ENCODE results near the gene CLOCK. TPM values are rescaled to one million over a fixed set of nuclear protein-coding genes. Genes with fewer than 3 reads are reported as not detected.

The CLOCK gene
- polyA plus RNA-seq, 1 of the 3 experiments (the other 2 are of a cell fraction): 4.2 TPM

- H4K20me1 ChIP-seq (ENCODE audit: insufficient read depth): no peaks in the 10 kb centered on the region
- ChIA-PET CTCF (interaction anchor here (0.6 to 1.1 kb wide), 2 partner anchors 97 to 805 kb away, joined by 3 to 4 read pairs; partner anchors contain the start of gene SRD5A3), POLR2A (no interaction called here)
- H3K4me1 ChIP-seq (ENCODE audit: control insufficient read depth in 1 of 2, insufficient read depth in 2 of 2, low read depth in 1 of 2, low read length in 1 of 2): peaks cover 2 to 25% of the 10 kb centered on the region in 2 experiments; a peak in 3 of 4 replicates
- TF ChIP-seq EP300 (IDR thresholded peaks at IDR 0.05; ENCODE audit: borderline replicate concordance in 1 of 2, low read depth in 1 of 2, low read length in 1 of 2) (peak in 1 of 2 experiments; percentile 46; a peak in 2 of 4 replicates), TCF12 (IDR thresholded peaks at IDR 0.05) (peak; percentile 49), FOSL2 (IDR thresholded peaks at IDR 0.05; ENCODE audit: borderline replicate concordance, low read depth) (peak; percentile 8; the same call in 1 of the 2 replicates), NFIC (IDR thresholded peaks at IDR 0.05; ENCODE audit: borderline replicate concordance) (no peak), CHD2 (IDR thresholded peaks at IDR 0.05; ENCODE audit: low read length, partially characterized antibody) (no peak), NRF1 (IDR thresholded peaks at IDR 0.05; ENCODE audit: low read depth, low read length) (no peak), PBX3 (IDR thresholded peaks at IDR 0.05) (peak; percentile 74), ELF1 (IDR thresholded peaks at IDR 0.05) (no peak), EZH2phosphoT487 (IDR thresholded peaks at IDR 0.05; ENCODE audit: borderline replicate concordance, low read depth) (no peak), GABPA (IDR thresholded peaks at IDR 0.05; ENCODE audit: low read depth) (no peak), POLR2AphosphoS5 (IDR thresholded peaks at IDR 0.05; ENCODE audit: low read depth, low read length) (no peak), JUND (IDR thresholded peaks at IDR 0.05) (0 out of 2 replicates have a peak, but pooled peaks have one; percentile 24)
- no peak overlapping the region for H3K4me2 ChIP-seq
- H3K9me2 ChIP-seq: no peaks in the 10 kb centered on the region
- WGBS (ENCODE audit: low lambda C conversion rate): 22% methylated on average over 1 of the region's 1 CpG
- H3K27me3 ChIP-seq (ENCODE audit: insufficient read depth): no peaks in the 10 kb centered on the region
- H3F3A ChIP-seq (replicated peaks; ENCODE audit: insufficient read depth): peaks cover 43% of the 10 kb centered on the region
- H3K9ac ChIP-seq: no peak overlapping the region
- H3K79me2 ChIP-seq (ENCODE audit: insufficient read depth): peaks cover 13% of the 10 kb centered on the region; the same call in 1 of the 2 replicates
- peaks cover 41 to 57% of the 10 kb centered on the region in 2 experiments for H3K36me3 ChIP-seq (replicated peaks in 1 of 2; ENCODE audit: control insufficient read depth in 1 of 2, insufficient read depth in 2 of 2, low read length in 1 of 2)
- no peak for DNase-seq
- H3K9me3 ChIP-seq: no peaks in the 10 kb centered on the region
- H3K27ac ChIP-seq (ENCODE audit: low read depth in 2 of 2, low read length in 1 of 2): peak overlapping the region; percentile 29; a peak in 3 of 4 replicates
- no peak overlapping the region for H2AFZ ChIP-seq (ENCODE audit: low read depth)
- no peak overlapping the region for H3K4me3 ChIP-seq (ENCODE audit: low read depth in 2 of 2, low read length in 1 of 2)
Observed at GRCh38 chr4:55442541-55442940, 104.2 kb downstream of the CLOCK start.

- Histone ChIP-seq H3K9me2 (no peaks in the 10 kb centered on the region), H3K27ac (ENCODE audit: low read depth in 2 of 2, low read length in 1 of 2) (no peak overlapping the region), H3K79me2 (ENCODE audit: insufficient read depth) (peaks cover 10% of the 10 kb centered on the region; the same call in 1 of the 2 replicates), H2AFZ (ENCODE audit: low read depth) (no peak overlapping the region), H3K9ac (no peak overlapping the region), H3K9me3 (no peaks in the 10 kb centered on the region), H3K4me1 (ENCODE audit: control insufficient read depth in 1 of 2, insufficient read depth in 2 of 2, low read depth in 1 of 2, low read length in 1 of 2) (peaks cover 2 to 7% of the 10 kb centered on the region in 2 experiments; a peak in 3 of 4 replicates), H3K36me3 (replicated peaks in 1 of 2; ENCODE audit: control insufficient read depth in 1 of 2, insufficient read depth in 2 of 2, low read length in 1 of 2) (peaks cover 45 to 69% of the 10 kb centered on the region in 2 experiments), H3K4me2 (no peak overlapping the region), H4K20me1 (ENCODE audit: insufficient read depth) (no peaks in the 10 kb centered on the region), H3K4me3 (ENCODE audit: low read depth in 2 of 2, low read length in 1 of 2) (no peak overlapping the region), H3K27me3 (ENCODE audit: insufficient read depth) (no peaks in the 10 kb centered on the region), H3F3A (replicated peaks; ENCODE audit: insufficient read depth) (peaks cover 36% of the 10 kb centered on the region)
- POLR2A ChIA-PET: no interaction called here
- CTCF ChIA-PET: interaction anchor here (1.4 kb wide), 1 partner anchor 114 kb away, joined by 3 read pairs; no protein-coding TSS in a partner anchor
- WGBS (ENCODE audit: low lambda C conversion rate): 91% methylated on average over 2 of the region's 2 CpGs
- DNase-seq: no peak
- TF ChIP-seq RAD21 (IDR thresholded peaks at IDR 0.05; ENCODE audit: low read length) (no peak), FOXJ3 (CRISPR knock-in tag; IDR thresholded peaks at IDR 0.05) (no peak), RCOR1 (IDR thresholded peaks at IDR 0.05; ENCODE audit: low read length) (no peak), MAX (IDR thresholded peaks at IDR 0.05; ENCODE audit: low read depth) (no peak), YY1 (IDR thresholded peaks at IDR 0.05; ENCODE audit: low read depth) (no peak), CHD2 (IDR thresholded peaks at IDR 0.05; ENCODE audit: low read length, partially characterized antibody) (no peak), FOSL2 (IDR thresholded peaks at IDR 0.05; ENCODE audit: borderline replicate concordance, low read depth) (no peak), USF1 (IDR thresholded peaks at IDR 0.05; ENCODE audit: borderline replicate concordance, low read depth) (no peak), ELF1 (IDR thresholded peaks at IDR 0.05) (no peak), TAF1 (IDR thresholded peaks at IDR 0.05; ENCODE audit: borderline replicate concordance, low read depth, low read length) (no peak), RFX5 (IDR thresholded peaks at IDR 0.05; ENCODE audit: low read length) (no peak), MXI1 (IDR thresholded peaks at IDR 0.05; ENCODE audit: low read depth, low read length) (no peak), PBX3 (IDR thresholded peaks at IDR 0.05) (no peak), TEAD4 (IDR thresholded peaks at IDR 0.05; ENCODE audit: borderline replicate concordance, insufficient read depth) (no peak), RXRA (IDR thresholded peaks at IDR 0.05; ENCODE audit: borderline replicate concordance, low read depth) (no peak), TCF12 (IDR thresholded peaks at IDR 0.05) (no peak), EP300 (IDR thresholded peaks at IDR 0.05; ENCODE audit: borderline replicate concordance in 1 of 2, low read depth in 1 of 2, low read length in 1 of 2) (no peak), MEF2A (IDR thresholded peaks at IDR 0.05; ENCODE audit: borderline replicate concordance, low read depth) (no peak)
Observed at GRCh38 chr4:55440786-55441185, 105.9 kb downstream of the CLOCK start.
